Stimulated activated CD4-positive, alpha-beta T cell treated with anti-CD3 and anti-CD28 coated beads, Interleukin-1b, Interleukin-23, amount 100 ng/mL, for 24 hours (primary cell): ENCODE measurements around the gene LYL1.

ENCODE experiments used
- DNase-seq, 4 experiments: peaks; one replicate each; pipeline ENCODE4 v3.0.0-alpha.2; 2020; ENCODE audit warnings: low read depth in 4 of 4, low spot score in 1 of 4

LYL1 gene

GRCh38 chr19:13058951-13059660 lies 43.6 kb downstream of the LYL1 start:
- DNase-seq = no peak

DNA sequence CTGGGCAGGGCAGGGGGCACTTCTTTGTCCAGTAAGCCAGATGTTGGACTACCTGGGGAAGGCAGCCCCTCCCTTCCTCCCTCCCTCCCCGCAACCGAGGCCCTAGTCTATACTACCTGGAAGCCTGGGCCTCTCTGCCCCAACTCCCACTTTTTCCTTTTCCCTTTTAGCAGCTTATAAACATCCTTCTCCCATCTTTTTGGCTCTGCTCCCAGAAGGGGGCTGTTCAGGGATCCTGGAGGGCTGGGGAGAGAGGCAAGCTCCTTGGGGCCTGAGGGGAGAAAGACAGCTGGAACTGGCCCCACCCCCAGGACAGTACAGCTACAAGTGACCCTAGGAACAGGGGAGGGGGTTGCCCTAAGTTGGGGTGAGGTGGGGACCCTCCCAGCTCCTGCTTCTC lies 44.9 kb downstream of the LYL1 start:
- no peak for DNase-seq

GRCh38 chr19:13057147-13057572 lies 45.5 kb downstream of the LYL1 start:
- DNase-seq = no peak

DNA sequence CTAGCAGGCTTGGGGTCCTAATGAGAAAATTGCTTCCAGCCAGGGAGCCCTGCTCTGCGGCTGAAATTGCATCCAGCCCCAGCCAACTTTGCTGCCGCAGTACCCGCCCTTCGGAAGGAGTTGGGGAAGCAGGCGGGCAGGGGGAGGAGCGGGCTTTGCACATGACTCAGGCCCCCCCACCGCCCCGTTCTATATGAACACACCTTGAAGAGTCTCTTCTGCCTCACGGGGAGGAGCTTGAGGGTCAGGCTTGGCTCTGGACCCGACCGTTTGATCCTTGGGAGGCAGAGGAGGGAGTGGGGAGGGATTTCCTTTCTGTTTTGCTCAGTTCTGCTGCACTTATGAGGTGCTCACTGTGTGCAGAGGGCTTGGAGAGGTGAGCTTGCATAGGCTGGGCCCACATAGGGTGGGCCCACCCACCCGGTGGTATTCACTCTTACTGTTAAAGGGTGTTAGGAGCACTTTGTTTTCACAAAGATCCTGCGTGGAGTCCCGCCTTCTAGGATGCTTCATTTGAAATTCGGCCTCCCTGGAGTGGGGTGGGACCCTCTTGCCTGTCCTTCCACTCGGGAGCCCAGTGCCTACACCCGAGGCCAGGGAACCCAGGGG lies 46.5 kb downstream of the LYL1 start:
- DNase-seq = no peak

GRCh38 chr19:13055213-13056051 lies 47.2 kb downstream of the LYL1 start:
- DNase-seq = no peak

GRCh38 chr19:13054626-13055212 lies 47.9 kb downstream of the LYL1 start:
- DNase-seq = no peak

DNA sequence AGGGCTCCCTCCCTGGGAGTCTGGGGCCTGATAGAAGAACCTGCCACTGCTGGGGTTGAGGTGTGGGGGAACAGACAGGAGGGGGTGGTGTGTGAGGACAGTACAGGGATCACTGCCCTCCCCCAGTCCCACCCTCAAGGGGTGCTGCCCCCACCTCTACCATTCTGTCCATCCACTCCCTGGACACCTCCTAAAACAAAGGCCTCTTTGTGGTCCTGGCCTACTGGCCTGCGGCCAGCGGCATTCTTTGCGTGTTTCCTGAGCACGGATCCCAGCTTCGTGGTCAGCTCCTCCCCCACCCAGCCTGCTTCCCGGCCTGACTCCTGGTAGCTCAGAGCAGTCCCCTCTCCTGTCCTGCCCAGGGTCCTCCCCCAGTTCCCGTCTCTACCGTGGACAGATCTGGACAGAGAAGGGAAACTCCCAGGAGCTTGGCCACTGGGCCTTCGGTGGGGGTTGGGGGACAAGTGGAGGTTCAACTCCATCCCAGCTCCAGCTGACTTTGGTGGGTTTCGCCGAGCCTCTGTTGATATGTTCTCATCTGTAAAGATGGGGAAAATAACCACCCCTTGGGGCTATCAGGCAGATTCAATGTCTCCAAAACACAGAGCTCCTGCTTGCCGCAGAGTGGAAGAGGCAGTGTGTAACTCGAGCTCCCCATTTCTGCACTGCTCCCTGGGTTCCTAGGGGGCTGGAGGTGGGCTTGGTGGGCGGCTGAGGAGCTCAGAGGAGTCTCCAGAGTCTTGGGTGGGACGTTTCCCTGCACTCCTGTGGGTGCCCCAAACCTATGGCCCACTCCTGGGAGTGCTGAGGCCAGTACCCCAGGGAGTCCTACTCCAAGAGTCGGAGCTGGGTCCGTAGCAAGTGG lies 48.7 kb downstream of the LYL1 start:
- DNase-seq = no peak

DNA sequence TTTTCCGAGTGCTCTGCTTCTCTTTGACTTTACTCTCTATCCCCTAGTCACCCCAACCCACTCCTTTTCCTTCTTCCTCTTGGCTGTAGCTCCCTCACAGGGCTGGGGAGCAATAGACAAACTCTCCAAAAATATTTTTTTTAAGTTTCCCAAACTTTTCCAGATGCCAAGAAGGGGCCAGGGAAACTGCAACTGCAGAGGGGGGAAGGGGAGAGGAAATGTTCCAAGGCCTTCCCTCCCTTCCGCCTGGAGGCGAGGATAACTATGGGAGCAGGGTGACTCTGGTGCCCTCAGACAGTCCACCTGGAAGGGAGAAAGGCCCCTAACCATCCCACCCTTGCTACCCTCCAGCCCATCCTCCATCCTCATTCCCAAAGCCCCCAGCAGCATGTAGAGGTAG lies 49.4 kb downstream of the LYL1 start:
- no peak for DNase-seq

DNA sequence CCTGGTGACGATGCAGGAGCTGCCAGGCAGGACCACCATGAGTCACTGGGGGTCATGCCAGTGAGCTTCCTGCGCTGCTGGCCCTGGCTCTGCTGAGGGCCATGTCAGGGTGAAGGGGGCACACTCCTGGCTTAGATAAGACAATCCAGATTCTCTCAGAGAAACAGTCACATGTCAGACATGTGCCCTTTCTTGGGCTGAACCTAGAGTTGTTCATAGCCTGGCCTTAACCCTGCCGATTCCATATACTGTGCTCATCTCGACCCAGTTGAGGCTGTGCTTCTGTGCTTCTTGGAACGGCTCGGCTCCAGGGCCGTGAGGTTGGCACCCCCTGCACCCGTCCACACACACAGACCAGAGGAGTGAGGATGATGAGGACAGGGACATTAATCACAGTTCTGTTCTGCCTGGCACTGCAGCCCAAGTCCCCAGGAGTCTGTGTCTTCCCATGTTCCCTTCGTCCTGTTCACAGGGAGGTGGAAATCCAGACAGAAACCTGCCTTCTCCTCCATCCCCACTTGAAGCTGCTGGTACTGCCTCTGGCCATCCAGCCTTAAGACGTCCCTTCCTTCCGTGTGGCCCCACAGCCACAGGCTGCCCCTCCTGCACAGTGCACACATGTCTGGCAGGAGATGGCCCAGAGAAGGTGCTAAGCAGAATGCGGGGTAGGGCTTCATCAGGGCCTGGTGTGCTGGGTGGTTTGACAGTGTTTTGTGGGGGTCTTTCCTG lies 50.0 kb downstream of the LYL1 start:
- DNase-seq = no peak

- DNase-seq = peak in 2 of 4 experiments; percentile 18 to 32
Measured at GRCh38 chr19:13051557-13052165, 51.0 kb downstream of the LYL1 start.

- no peak for DNase-seq
Measured at GRCh38 chr19:13050274-13050673, 52.4 kb downstream of the LYL1 start.
